ENCODE data around the gene ZPR1. TPM values are rescaled to one million over a fixed set of nuclear protein-coding genes. Genes with fewer than 3 reads are reported as not detected.

The ZPR1 gene
- total and polyA plus RNA-seq, 4 donors = 23.3 to 50.0 (median 37.9) TPM

DNA sequence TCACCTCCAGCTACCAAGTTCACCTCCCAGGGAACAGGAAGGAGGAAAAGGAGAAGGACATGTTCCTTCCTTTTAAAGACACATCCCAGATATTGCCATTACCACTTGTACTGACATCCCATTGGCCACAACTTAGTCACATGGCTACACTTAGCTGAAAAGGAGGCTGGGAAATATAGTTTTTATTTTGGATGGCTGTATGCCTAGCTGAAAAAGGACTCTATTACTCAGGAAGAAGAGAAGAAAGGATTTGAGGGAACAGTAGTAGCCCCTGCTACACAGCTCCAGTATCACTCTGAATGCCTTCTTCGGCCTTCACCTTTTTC lies 5.9 kb upstream of the ZPR1 start:
- H3K27ac ChIP-seq (ENCODE audit: low read depth, low read length) = no peak overlapping the region

DNA sequence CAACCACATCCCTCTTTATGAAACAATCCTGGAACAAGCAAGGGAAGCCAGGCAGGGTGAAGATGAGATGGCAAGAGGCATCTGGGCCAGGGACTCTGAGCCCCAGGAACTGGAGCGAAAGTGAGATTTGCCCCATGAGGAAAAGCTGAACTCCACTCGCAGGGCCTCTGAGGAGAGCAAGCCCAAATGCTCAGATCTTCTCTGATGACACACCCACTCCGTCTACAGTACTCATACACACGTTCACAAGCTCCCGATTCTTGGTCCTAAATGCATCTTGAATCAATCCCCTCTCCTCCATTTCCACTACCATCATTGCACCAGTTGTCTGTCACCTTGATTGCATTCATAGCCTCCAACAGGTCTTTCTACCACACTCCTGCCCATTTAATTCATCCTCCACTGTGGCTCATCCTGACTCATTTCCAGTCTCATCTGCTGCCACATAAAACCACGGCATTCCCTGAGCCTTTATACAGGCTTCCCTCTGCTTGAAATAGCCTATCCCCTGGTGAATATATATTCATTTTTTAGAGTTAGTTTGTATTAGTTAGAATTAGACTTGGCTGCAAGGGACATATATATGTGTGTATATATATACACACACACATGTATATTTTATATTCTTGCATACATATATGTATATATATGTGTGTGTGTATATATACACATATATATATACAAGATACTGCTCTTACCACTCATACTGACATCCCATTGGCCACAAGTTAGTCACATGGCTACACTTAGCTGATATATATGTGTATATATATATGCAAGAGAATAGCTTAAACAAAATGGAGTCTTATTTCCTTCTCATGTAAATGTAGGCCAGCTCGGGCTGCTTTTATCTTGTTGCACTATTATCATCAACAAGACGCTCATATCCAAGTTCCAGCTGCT lies 5.3 kb upstream of the ZPR1 start:
- DNase-seq (ENCODE audit: low read depth in 4 of 6, low spot score in 6 of 6) = no peak
- Histone ChIP-seq H3K27ac (ENCODE audit: low read depth, low read length) (no peak overlapping the region), H3K27me3 (ENCODE audit: control insufficient read depth, insufficient read depth, low read length) (no peaks in the 10 kb centered on the region), H3K36me3 (ENCODE audit: control insufficient read depth, insufficient read depth, low read length) (no peaks in the 10 kb centered on the region), H3K9me3 (ENCODE audit: control insufficient read depth, insufficient read depth, low read length) (no peaks in the 10 kb centered on the region), H3K4me1 (ENCODE audit: control insufficient read depth, insufficient read depth, low read length) (peaks cover 19% of the 10 kb centered on the region), H3K4me3 (ENCODE audit: low read depth, low read length) (no peak overlapping the region)
- WGBS (ENCODE audit: insufficient coverage) = 82% methylated on average over 5 of the region's 8 CpGs

More for the DNA sequence above, 5.9 kb upstream of the ZPR1 start:
- Histone ChIP-seq H3K9me3 (ENCODE audit: control insufficient read depth, insufficient read depth, low read length) (no peaks in the 10 kb centered on the region), H3K4me3 (ENCODE audit: low read depth, low read length) (no peak overlapping the region), H3K27me3 (ENCODE audit: control insufficient read depth, insufficient read depth, low read length) (no peaks in the 10 kb centered on the region), H3K4me1 (ENCODE audit: control insufficient read depth, insufficient read depth, low read length) (peaks cover 13% of the 10 kb centered on the region), H3K36me3 (ENCODE audit: control insufficient read depth, insufficient read depth, low read length) (no peaks in the 10 kb centered on the region)
- peak in 2 of 6 donors; percentile 32 to 72 for DNase-seq (ENCODE audit: low read depth in 4 of 6, low spot score in 6 of 6)
- 100% methylated on average over 1 of the region's 1 CpG for WGBS (ENCODE audit: insufficient coverage)

DNA sequence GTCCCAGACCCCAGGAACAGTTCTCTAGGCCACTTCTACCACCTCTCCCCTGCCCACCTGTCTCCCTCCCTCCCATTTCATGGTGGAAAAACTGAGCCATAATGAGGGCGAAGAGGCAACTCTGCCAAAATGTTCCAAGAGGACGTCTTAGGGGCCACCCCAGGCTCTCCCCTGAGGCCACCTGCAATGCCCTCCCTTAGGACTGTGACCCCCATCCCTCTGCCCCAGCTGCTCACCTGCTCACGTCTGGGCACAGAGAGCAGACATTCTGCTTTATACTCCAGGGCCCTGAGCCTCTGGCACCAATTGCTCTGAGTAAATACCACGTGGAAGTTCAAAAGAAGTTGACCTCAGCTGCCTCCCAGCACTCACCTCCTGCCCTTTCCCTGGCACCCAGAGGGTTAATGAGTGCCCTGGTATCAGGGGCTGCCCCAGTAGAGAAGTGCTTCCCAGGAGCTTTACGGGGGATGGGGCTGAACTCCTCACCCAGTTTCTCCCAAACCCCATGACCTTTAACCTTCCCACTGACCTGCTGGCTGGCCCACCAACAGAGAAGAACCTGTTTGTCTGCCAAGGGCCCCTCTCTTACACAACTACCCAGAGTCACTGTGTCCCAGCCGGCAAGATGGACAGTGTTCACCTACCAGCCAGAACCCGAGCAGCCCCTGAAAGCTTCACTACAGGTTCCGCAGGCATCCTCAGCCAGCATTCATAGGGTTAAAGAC lies 4.5 kb upstream of the ZPR1 start:
- WGBS (ENCODE audit: insufficient coverage) = 53% methylated on average over 7 of the region's 8 CpGs
- Histone ChIP-seq H3K36me3 (ENCODE audit: control insufficient read depth, insufficient read depth, low read length) (no peaks in the 10 kb centered on the region), H3K4me1 (ENCODE audit: control insufficient read depth, insufficient read depth, low read length) (peaks cover 22% of the 10 kb centered on the region), H3K27ac (ENCODE audit: low read depth, low read length) (no peak overlapping the region), H3K27me3 (ENCODE audit: control insufficient read depth, insufficient read depth, low read length) (no peaks in the 10 kb centered on the region), H3K4me3 (ENCODE audit: low read depth, low read length) (no peak overlapping the region), H3K9me3 (ENCODE audit: control insufficient read depth, insufficient read depth, low read length) (no peaks in the 10 kb centered on the region)
- DNase-seq (ENCODE audit: low read depth in 4 of 6, low spot score in 6 of 6) = no peak

DNA sequence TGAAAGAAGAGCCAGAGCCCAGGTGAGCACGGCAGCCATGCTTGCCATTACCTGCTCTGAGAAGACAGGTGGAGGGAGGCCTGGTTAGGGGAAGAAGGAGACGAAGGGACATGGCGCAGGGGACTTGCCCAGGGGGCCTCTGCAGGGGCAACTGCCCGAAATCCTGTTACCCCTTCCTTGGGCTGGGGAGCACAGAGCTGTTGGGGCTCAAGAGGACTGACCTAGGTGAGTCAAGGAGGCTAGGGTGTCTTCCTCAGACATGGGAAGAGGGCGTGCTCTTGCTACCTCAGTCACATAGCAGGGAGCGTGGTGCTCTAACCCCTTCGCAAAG lies 4.0 kb upstream of the ZPR1 start, which contains the start of gene APOA5:
Gene APOA5, minus strand, starts transcription at position 67 of the 331 bp plus-strand sequence. Its CDS starts 19 bp downstream, at position 48.
- H3K9me3 ChIP-seq (ENCODE audit: control insufficient read depth, insufficient read depth, low read length) = no peaks in the 10 kb centered on the region
- no peak for DNase-seq (ENCODE audit: low read depth in 4 of 6, low spot score in 6 of 6)
- WGBS (ENCODE audit: insufficient coverage) = 89% methylated on average over 7 of the region's 7 CpGs
- no peaks in the 10 kb centered on the region for H3K36me3 ChIP-seq (ENCODE audit: control insufficient read depth, insufficient read depth, low read length)
- no peak within 1 kb of the TSS for H3K4me3 ChIP-seq (ENCODE audit: low read depth, low read length)
- no peaks in the 10 kb centered on the region for H3K27me3 ChIP-seq (ENCODE audit: control insufficient read depth, insufficient read depth, low read length)
- H3K27ac ChIP-seq (ENCODE audit: low read depth, low read length) = no peak within 1 kb of the TSS
- H3K4me1 ChIP-seq (ENCODE audit: control insufficient read depth, insufficient read depth, low read length) = peaks cover 27% of the 10 kb centered on the region

DNA sequence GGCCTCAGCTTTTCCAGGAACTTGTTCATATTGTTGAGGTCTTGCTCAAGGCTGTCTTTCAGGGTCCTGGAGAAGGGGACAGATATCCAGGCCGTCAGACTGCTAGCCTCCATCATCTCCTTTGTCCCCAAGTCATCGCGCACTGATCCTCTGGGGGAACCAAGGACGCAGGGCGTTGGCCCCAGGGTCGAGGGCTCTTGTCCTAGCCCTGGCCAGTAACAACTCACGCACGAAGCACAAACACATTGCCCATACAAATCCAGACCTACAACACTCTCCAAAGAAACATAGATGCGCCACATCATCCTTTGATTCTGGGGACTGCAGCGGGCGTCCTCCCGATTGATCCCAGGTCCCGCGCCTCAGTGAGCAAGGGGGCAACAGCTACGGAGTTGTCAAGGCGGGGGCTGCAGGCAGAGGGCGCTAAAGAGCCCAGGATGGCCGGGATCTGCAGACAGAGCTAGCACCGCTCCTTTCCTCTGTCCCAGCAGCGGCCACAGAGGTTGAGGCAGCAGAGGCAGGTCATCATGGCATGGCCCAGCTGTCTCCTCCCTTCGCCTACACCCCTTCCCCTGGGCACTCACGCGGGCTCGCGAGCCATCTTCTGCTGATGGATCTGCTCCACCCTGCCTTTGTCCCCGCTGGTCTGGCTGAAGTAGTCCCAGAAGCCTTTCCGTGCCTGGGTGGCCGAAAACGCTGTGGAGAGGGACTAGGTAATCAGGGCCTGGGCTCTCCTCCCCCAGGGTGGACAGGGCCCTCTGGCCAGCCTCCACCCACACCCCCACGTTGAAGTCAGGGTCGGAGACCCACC lies 3.4 kb upstream of the ZPR1 start:
- WGBS (ENCODE audit: insufficient coverage) = 24% methylated on average over 30 of the region's 31 CpGs
- H3K36me3 ChIP-seq (ENCODE audit: control insufficient read depth, insufficient read depth, low read length) = no peaks in the 10 kb centered on the region
- peak in 4 of 6 donors; percentile 31 to 84 (median 61) for DNase-seq (ENCODE audit: low read depth in 4 of 6, low spot score in 6 of 6)
- H3K4me3 ChIP-seq (ENCODE audit: low read depth, low read length) = no peak overlapping the region
- H3K4me1 ChIP-seq (ENCODE audit: control insufficient read depth, insufficient read depth, low read length) = peaks cover 28% of the 10 kb centered on the region
- H3K9me3 ChIP-seq (ENCODE audit: control insufficient read depth, insufficient read depth, low read length) = no peaks in the 10 kb centered on the region
- no peaks in the 10 kb centered on the region for H3K27me3 ChIP-seq (ENCODE audit: control insufficient read depth, insufficient read depth, low read length)
- no peak overlapping the region for H3K27ac ChIP-seq (ENCODE audit: low read depth, low read length)

DNA sequence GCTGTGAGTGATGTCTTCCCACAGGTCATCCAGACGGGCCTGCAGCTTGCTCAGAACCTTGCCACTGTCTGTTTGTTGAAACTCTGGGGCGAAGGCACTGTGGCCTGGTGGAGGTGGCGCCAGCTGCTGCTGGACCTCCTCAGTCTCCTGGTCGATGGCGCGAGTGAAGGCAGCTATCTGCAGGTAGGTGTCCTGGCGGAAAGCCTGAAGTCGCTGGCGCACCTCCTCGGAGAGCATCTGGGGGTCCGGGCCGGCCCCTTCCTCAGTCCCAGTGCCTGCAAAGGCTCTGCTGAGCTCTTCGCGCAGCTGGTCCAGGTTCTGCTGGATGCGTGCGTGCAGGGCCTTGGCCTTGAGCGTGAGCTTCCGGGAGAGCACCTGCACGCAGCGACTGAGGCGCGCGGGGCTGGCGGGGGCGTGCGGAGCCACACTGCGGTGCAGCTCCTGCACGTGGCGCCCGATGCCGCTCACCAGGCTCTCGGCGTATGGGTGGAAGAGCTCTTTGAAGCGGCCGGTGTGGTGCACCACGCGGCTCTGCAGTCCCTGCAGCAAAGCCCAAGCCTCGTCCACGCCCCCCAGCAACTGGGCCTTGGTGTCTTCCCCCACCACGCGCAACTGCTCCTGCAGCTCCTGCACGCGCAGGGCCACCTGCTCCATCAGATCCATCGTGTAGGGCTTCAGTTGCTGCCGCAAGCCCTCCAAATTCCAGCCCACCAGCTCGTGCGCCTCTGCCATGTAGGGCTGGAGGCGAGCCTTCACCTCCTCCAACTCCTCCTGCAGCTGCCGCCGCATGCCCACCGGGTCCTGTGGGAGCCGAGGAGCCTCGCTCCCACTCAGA lies 2.6 kb upstream of the ZPR1 start:
- H3K4me1 ChIP-seq (ENCODE audit: control insufficient read depth, insufficient read depth, low read length) = peaks cover 28% of the 10 kb centered on the region
- 80% methylated on average over 53 of the region's 53 CpGs for WGBS (ENCODE audit: insufficient coverage)
- no peaks in the 10 kb centered on the region for H3K9me3 ChIP-seq (ENCODE audit: control insufficient read depth, insufficient read depth, low read length)
- no peaks in the 10 kb centered on the region for H3K27me3 ChIP-seq (ENCODE audit: control insufficient read depth, insufficient read depth, low read length)
- no peak overlapping the region for H3K4me3 ChIP-seq (ENCODE audit: low read depth, low read length)
- DNase-seq (ENCODE audit: low read depth in 4 of 6, low spot score in 6 of 6) = no peak
- no peak overlapping the region for H3K27ac ChIP-seq (ENCODE audit: low read depth, low read length)
- H3K36me3 ChIP-seq (ENCODE audit: control insufficient read depth, insufficient read depth, low read length) = peaks cover 4% of the 10 kb centered on the region

DNA sequence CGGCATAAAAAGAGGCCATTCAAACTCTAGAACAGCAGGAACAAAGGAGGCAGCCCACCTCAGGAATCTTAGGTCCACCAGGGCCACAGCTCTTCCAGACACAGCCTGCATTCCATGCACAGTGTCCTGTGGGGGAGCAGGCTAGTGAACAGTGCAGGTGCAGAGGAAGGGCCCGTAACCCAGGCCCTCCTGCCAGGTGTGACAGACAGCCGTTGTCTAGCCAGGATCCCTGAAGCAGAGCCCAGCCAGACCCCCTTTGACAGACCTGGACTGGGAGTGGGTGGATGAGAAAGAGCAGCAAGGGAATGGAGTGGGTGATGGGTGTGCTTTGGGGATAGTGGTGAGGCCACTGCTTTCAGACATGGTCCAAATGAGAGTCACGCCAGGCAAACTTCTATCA lies 1.2 kb upstream of the ZPR1 start:
- Histone ChIP-seq H3K27ac (ENCODE audit: low read depth, low read length) (no peak overlapping the region), H3K4me3 (ENCODE audit: low read depth, low read length) (no peak overlapping the region), H3K4me1 (ENCODE audit: control insufficient read depth, insufficient read depth, low read length) (peaks cover 28% of the 10 kb centered on the region), H3K9me3 (ENCODE audit: control insufficient read depth, insufficient read depth, low read length) (no peaks in the 10 kb centered on the region), H3K36me3 (ENCODE audit: control insufficient read depth, insufficient read depth, low read length) (peaks cover 17% of the 10 kb centered on the region), H3K27me3 (ENCODE audit: control insufficient read depth, insufficient read depth, low read length) (no peaks in the 10 kb centered on the region)
- DNase-seq (ENCODE audit: low read depth in 4 of 6, low spot score in 6 of 6) = no peak
- WGBS (ENCODE audit: insufficient coverage) = 90% methylated on average over 3 of the region's 4 CpGs

DNA sequence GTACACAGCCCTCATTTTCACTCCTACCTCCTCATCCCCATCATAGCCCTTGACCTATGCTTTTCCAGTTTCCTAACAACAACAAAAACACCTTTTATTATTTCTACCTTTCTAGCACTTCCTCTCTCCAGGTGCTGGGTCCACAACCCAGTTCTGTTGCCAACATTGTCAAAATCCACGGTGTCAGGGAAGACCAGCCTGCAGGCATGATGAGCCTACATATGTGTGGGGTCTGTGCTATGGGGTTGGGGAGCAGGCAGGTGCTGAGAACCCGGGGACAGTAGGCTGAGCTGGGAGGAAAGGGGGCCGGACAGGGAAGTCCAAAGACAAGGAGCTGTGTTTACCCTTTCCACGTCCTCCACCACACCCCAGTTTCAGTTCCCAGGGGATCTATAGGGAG lies 711 bp upstream of the ZPR1 start:
- no peaks in the 10 kb centered on the region for H3K27me3 ChIP-seq (ENCODE audit: control insufficient read depth, insufficient read depth, low read length)
- no peak overlapping the region for H3K27ac ChIP-seq (ENCODE audit: low read depth, low read length)
- WGBS (ENCODE audit: insufficient coverage) = no CpG with 5 or more reads among the region's 4 CpGs

DNA sequence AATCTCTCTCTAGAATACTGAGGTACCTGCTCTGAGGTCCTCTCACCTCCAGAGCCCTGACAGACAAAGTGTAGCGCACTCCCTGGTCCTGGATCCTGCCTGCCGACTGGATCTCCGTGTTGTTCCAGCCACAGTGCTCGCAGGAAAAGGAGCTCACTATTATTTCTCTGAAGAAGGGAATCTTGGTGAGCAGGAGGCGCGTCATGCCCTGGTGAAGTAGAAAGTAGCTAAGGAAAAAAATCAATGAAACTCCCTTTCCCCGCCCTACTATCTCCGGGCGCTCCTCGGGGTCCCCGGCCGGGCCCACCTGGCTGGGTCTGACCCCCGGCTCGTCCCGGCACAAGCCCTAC lies 412 bp downstream of the ZPR1 start:
- 0% methylated on average over 13 of the region's 15 CpGs for WGBS (ENCODE audit: insufficient coverage)
- Histone ChIP-seq H3K4me1 (ENCODE audit: control insufficient read depth, insufficient read depth, low read length) (peaks cover 28% of the 10 kb centered on the region), H3K27me3 (ENCODE audit: control insufficient read depth, insufficient read depth, low read length) (no peaks in the 10 kb centered on the region), H3K36me3 (ENCODE audit: control insufficient read depth, insufficient read depth, low read length) (peaks cover 29% of the 10 kb centered on the region), H3K4me3 (ENCODE audit: low read depth, low read length) (peak overlapping the region; percentile 86), H3K9me3 (ENCODE audit: control insufficient read depth, insufficient read depth, low read length) (no peaks in the 10 kb centered on the region), H3K27ac (ENCODE audit: low read depth, low read length) (no peak overlapping the region)
- DNase-seq (ENCODE audit: low read depth in 4 of 6, low spot score in 6 of 6) = no peak

More for the DNA sequence above, 711 bp upstream of the ZPR1 start:
- no peaks in the 10 kb centered on the region for H3K9me3 ChIP-seq (ENCODE audit: control insufficient read depth, insufficient read depth, low read length)
- peaks cover 20% of the 10 kb centered on the region for H3K36me3 ChIP-seq (ENCODE audit: control insufficient read depth, insufficient read depth, low read length)
- DNase-seq (ENCODE audit: low read depth in 4 of 6, low spot score in 6 of 6) = no peak
- peak overlapping the region; percentile 86 for H3K4me3 ChIP-seq (ENCODE audit: low read depth, low read length)
- peaks cover 28% of the 10 kb centered on the region for H3K4me1 ChIP-seq (ENCODE audit: control insufficient read depth, insufficient read depth, low read length)

All from spinal cord (tissue), 10 donors.